ENCODE data around the gene GATA6.

GATA6 gene

DNA sequence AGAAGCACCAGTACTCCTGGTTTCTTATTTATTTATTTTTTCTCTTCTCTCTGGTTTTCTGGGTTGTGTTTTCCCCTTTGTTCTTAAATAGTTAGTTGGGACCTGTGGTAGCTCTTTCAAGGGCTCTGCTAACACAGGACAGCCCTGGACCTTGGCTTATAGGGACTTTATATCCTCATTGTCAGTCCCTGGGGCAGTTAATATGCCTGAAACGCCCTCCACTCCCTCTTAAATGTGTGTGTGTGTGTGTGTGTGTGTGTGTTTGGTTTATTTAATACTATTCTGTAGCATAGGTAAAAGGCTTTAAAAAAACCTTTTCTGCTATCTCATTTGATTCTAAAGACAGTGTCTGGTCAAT, 54.6 kb downstream of the GATA6 start (continued):
- TF ChIP-seq TCF7L2 (IDR thresholded peaks at IDR 0.05; ENCODE audit: borderline replicate concordance, low read depth, low read length) (no peak), FEZF1 (tag by site-specific recombination; IDR thresholded peaks at IDR 0.05) (0 out of 2 replicates have a peak, but pooled peaks have one; percentile 3), SP7 (tag by site-specific recombination; IDR thresholded peaks at IDR 0.05) (0 out of 2 replicates have a peak, but pooled peaks have one; percentile 18), ZEB2 (tag by site-specific recombination; IDR thresholded peaks at IDR 0.05) (0 out of 2 replicates have a peak, but pooled peaks have one; percentile 13), ZNF404 (tag by site-specific recombination; IDR thresholded peaks at IDR 0.05) (no peak)
- TF ChIP-seq, protein P1, sequence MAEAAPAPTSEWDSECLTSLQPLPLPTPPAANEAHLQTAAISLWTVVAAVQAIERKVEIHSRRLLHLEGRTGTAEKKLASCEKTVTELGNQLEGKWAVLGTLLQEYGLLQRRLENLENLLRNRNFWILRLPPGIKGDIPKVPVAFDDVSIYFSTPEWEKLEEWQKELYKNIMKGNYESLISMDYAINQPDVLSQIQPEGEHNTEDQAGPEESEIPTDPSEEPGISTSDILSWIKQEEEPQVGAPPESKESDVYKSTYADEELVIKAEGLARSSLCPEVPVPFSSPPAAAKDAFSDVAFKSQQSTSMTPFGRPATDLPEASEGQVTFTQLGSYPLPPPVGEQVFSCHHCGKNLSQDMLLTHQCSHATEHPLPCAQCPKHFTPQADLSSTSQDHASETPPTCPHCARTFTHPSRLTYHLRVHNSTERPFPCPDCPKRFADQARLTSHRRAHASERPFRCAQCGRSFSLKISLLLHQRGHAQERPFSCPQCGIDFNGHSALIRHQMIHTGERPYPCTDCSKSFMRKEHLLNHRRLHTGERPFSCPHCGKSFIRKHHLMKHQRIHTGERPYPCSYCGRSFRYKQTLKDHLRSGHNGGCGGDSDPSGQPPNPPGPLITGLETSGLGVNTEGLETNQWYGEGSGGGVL (tag by site-specific recombination; IDR thresholded peaks at IDR 0.05) = peak; percentile 28; the same call in 1 of the 2 replicates
- TF ChIP-seq, protein P2, sequence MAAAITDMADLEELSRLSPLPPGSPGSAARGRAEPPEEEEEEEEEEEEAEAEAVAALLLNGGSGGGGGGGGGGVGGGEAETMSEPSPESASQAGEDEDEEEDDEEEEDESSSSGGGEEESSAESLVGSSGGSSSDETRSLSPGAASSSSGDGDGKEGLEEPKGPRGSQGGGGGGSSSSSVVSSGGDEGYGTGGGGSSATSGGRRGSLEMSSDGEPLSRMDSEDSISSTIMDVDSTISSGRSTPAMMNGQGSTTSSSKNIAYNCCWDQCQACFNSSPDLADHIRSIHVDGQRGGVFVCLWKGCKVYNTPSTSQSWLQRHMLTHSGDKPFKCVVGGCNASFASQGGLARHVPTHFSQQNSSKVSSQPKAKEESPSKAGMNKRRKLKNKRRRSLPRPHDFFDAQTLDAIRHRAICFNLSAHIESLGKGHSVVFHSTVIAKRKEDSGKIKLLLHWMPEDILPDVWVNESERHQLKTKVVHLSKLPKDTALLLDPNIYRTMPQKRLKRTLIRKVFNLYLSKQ (tag by site-specific recombination; IDR thresholded peaks at IDR 0.05; ENCODE audit: borderline replicate concordance) = no peak

DNA sequence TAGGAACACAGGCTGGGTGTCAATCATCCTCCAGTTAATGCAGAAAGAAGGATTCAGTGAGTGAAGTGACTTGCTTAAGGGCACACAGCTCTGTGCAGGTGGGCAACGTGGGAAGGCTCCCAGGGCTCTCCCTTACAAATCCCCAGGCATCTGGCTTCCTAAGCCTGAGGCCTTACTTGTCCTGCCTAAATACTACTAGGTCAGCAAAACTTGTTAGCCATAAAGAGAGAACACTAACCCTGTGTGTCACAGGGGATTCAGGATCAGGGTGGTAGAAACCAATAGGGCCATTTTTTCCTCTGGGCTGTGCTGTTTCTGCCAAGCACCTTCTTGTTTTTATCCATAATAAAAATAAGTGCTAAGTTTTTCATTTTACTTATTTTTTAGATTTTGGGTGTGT, 55.0 kb downstream of the GATA6 start:
- Histone ChIP-seq H3K4me1 (ENCODE audit: control insufficient read depth, insufficient read depth, low read length) (peaks cover 10% of the 10 kb centered on the region), H3K27ac (ENCODE audit: extremely low read depth, low read depth, low read length) (no peak overlapping the region; the same call in 1 of the 2 replicates), H3K36me3 (ENCODE audit: control insufficient read depth in 2 of 2, insufficient read depth in 1 of 2, low read length in 2 of 2) (no peaks in the 10 kb centered on the region), H3K9me3 (ENCODE audit: control insufficient read depth, insufficient read depth, low read depth, low read length) (no peaks in the 10 kb centered on the region), H3K4me3 (ENCODE audit: low read depth, low read length) (no peak overlapping the region)
- TF ChIP-seq OSR2 (tag by site-specific recombination; IDR thresholded peaks at IDR 0.05) = no peak
- no peak for TF ChIP-seq ZNF707 (tag by site-specific recombination; IDR thresholded peaks at IDR 0.05)
- TF ChIP-seq ZNF830 (tag by site-specific recombination; IDR thresholded peaks at IDR 0.05; ENCODE audit: low read depth) = no peak
- TF ChIP-seq ZNF175 (tag by site-specific recombination; IDR thresholded peaks at IDR 0.05) = no peak
- TF ChIP-seq MYNN (tag by site-specific recombination; IDR thresholded peaks at IDR 0.05; ENCODE audit: borderline replicate concordance) = no peak
- no peak for TF ChIP-seq BCL11B (tag by site-specific recombination; IDR thresholded peaks at IDR 0.05; ENCODE audit: low read depth)
- TF ChIP-seq ZNF292 (tag by site-specific recombination; IDR thresholded peaks at IDR 0.05; ENCODE audit: borderline replicate concordance, low read depth) = no peak
- TF ChIP-seq, protein P3, sequence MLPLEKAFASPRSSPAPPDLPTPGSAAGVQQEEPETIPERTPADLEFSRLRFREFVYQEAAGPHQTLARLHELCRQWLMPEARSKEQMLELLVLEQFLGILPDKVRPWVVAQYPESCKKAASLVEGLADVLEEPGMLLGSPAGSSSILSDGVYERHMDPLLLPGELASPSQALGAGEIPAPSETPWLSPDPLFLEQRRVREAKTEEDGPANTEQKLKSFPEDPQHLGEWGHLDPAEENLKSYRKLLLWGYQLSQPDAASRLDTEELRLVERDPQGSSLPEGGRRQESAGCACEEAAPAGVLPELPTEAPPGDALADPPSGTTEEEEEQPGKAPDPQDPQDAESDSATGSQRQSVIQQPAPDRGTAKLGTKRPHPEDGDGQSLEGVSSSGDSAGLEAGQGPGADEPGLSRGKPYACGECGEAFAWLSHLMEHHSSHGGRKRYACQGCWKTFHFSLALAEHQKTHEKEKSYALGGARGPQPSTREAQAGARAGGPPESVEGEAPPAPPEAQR (tag by site-specific recombination; IDR thresholded peaks at IDR 0.05) = no peak
- TF ChIP-seq, protein P4, sequence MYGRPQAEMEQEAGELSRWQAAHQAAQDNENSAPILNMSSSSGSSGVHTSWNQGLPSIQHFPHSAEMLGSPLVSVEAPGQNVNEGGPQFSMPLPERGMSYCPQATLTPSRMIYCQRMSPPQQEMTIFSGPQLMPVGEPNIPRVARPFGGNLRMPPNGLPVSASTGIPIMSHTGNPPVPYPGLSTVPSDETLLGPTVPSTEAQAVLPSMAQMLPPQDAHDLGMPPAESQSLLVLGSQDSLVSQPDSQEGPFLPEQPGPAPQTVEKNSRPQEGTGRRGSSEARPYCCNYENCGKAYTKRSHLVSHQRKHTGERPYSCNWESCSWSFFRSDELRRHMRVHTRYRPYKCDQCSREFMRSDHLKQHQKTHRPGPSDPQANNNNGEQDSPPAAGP (tag by site-specific recombination; IDR thresholded peaks at IDR 0.05) = no peak
- TF ChIP-seq KLF7 (tag by site-specific recombination; IDR thresholded peaks at IDR 0.05; ENCODE audit: borderline replicate concordance) = no peak
- TF ChIP-seq, protein P1 (tag by site-specific recombination; IDR thresholded peaks at IDR 0.05) = no peak
- TF ChIP-seq, protein P5, sequence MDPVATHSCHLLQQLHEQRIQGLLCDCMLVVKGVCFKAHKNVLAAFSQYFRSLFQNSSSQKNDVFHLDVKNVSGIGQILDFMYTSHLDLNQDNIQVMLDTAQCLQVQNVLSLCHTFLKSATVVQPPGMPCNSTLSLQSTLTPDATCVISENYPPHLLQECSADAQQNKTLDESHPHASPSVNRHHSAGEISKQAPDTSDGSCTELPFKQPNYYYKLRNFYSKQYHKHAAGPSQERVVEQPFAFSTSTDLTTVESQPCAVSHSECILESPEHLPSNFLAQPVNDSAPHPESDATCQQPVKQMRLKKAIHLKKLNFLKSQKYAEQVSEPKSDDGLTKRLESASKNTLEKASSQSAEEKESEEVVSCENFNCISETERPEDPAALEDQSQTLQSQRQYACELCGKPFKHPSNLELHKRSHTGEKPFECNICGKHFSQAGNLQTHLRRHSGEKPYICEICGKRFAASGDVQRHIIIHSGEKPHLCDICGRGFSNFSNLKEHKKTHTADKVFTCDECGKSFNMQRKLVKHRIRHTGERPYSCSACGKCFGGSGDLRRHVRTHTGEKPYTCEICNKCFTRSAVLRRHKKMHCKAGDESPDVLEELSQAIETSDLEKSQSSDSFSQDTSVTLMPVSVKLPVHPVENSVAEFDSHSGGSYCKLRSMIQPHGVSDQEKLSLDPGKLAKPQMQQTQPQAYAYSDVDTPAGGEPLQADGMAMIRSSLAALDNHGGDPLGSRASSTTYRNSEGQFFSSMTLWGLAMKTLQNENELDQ (tag by site-specific recombination; IDR thresholded peaks at IDR 0.05; ENCODE audit: low read depth) = no peak
- no peak for TF ChIP-seq ZNF768 (tag by site-specific recombination; IDR thresholded peaks at IDR 0.05)
- TF ChIP-seq ZNF629 (tag by site-specific recombination; IDR thresholded peaks at IDR 0.05) = no peak
- no peak for TF ChIP-seq ZNF133 (tag by site-specific recombination; IDR thresholded peaks at IDR 0.05)
- TF ChIP-seq ZNF473 (tag by site-specific recombination; IDR thresholded peaks at IDR 0.05) = no peak
- TF ChIP-seq GLI2 (tag by site-specific recombination; IDR thresholded peaks at IDR 0.05; ENCODE audit: borderline replicate concordance, low read depth) = no peak
- TF ChIP-seq, protein P6, sequence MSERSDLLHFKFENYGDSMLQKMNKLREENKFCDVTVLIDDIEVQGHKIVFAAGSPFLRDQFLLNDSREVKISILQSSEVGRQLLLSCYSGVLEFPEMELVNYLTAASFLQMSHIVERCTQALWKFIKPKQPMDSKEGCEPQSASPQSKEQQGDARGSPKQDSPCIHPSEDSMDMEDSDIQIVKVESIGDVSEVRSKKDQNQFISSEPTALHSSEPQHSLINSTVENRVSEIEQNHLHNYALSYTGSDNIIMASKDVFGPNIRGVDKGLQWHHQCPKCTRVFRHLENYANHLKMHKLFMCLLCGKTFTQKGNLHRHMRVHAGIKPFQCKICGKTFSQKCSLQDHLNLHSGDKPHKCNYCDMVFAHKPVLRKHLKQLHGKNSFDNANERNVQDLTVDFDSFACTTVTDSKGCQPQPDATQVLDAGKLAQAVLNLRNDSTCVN (tag by site-specific recombination; optimal IDR thresholded peaks at IDR 0.05) = no peak
- no peak for TF ChIP-seq ZNF223 (tag by site-specific recombination; IDR thresholded peaks at IDR 0.05)
- ChIA-PET CTCF (no interaction called here), POLR2A (interaction anchor here (1.0 kb wide), 3 partner anchors 17 to 56 kb away, joined by 4 read pairs; no protein-coding TSS in a partner anchor)

Data from HEK293 (cell line).